Stimulated activated CD4-positive, alpha-beta T cell treated with anti-CD3 and anti-CD28 coated beads, Interleukin-12 subunit alpha, Interleukin-12 subunit beta, amount 100 ng/mL, for 48 hours (primary cell): ENCODE data around the gene CST6.

Experiments used
- DNase-seq, 3 donors: peaks; one replicate each; pipeline ENCODE4 v3.0.0-alpha.2; 2020; ENCODE audit warnings: low read depth in 2 of 3, low spot score in 1 of 3

Gene CST6, protein sequence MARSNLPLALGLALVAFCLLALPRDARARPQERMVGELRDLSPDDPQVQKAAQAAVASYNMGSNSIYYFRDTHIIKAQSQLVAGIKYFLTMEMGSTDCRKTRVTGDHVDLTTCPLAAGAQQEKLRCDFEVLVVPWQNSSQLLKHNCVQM

GRCh38 chr11:66011785-66012303 is at the start of gene CST6:
CST6 (plus strand) TSS chr11:66012008; CDS start chr11:66012045, 37 bp downstream.
- DNase-seq, result no peak

DNA sequence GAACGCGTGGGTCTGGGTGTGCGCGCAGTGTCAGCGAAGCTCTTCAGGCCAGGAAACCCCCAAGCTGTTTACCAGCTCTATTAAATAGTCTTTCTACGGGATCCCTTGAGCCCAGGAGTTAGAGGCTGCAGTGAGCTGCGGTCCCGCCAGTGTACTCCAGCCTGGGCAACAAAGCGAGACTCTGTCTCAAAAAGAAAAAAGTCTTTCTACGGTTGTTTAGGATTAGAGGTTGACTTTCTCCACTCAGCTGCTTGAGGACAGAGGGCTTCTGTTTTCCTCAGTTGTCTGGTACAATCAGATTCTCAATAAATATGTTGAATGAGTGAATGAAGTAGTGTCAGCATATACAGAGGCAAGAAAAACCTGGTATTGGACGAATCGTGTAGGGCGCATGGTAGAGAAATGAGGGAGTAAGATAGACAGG is 49.7 kb upstream of the CST6 start:
- DNase-seq, result no peak

GRCh38 chr11:65964906-65965305 is 46.9 kb upstream of the CST6 start:
- no peak for DNase-seq

- no peak for DNase-seq
Measured at GRCh38 chr11:65965986-65966762, 45.6 kb upstream of the CST6 start.

GRCh38 chr11:65967329-65967934 is 44.4 kb upstream of the CST6 start:
- DNase-seq, result no peak

- DNase-seq, result no peak
Measured at GRCh38 chr11:65968600-65969482, 43.0 kb upstream of the CST6 start.

DNA sequence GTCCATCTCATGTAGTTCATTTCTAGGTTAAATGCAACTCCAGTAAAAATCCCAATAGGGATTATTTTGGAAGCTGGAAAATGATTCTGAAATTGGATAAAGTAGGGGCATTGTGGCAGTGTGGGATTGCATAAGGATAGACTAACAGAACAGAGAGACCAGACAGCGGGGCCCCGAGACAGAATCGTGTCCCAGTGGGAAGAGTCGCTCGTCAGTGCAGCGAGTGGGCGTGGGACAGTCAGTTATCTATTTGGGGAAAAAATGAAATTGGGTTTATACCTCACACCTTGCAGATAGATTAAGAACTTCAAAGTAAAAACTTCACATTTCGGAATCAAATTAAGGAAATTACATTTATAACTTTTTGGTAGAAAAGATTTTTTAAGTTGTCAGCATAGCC is 39.7 kb upstream of the CST6 start:
- no peak for DNase-seq

DNA sequence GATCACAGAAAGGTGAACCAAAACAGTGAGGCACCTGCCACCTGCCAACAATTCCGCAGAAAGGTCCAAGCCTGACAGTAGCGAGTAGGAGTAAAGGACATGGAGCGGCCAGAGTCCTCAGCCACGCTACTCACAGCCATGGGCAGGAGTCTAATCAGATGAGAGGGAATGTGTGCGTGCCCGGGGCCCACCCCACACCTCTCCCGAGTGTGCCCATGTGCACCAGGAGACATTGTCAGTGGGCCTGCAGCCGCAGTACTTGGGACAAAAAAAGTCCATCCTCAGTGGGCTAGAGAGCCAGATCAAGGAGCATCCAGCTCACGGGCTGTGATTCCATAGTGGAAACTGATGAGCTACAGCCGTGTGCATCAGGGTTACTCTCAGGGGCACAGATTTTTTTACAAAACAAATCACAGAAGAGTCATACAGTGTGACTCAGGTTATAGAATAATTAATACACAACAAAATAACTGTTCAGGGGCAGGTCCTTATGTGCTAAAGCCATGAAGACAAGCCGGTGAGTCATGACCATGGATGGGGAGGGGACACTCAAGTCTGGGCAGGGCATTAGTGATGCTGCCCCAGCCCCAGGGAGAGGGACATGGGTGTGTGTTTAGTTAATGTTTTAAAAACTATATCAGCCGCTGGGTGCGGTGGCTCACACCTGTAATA is 38.2 kb upstream of the CST6 start:
- DNase-seq, result no peak

- DNase-seq, result no peak
Measured at GRCh38 chr11:65975771-65976170, 36.0 kb upstream of the CST6 start.

- DNase-seq, result no peak
Measured at GRCh38 chr11:65976216-65977176, 35.3 kb upstream of the CST6 start.

- no peak for DNase-seq
Measured at GRCh38 chr11:65977621-65978390, 34.0 kb upstream of the CST6 start.

DNA sequence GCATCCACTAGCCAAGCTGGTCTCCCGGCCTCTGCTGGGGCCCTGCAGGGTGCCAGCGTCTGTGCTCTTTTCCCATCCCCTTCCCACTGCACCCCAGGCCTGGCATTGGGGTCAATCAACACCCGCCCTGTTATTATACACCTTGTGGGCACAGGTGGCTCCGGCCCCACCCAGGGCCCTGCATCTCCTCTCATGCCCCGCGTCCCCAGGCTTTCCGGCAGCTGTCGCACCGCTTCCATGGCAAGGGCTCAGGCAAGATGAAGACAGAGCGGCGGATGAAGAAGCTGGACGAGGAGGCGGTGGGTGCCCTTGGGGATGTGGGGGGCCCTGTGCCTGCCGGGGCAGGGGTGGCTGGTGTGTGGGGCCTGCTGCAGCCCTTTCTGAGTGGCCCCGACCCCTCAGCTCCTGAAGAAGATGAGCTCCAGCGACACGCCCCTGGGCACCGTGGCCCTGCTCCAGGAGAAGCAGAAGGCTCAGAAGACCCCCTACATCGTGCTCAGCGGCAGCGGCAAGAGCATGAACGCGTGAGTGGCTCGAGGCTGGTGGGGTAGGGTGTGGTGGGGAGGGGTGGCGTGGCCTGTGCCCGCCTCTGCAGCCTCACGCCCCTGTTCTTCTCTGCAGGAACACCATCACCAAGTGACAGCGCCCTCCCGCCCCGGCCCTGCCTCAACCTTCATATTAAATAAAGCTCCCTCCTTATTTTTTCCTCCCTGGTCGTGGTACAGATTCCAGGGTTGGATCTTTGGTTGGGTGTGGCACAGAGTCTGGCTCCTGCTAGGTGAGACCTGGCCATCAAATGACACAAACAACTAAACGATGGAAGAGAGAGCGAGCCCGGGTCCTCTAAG is 33.2 kb upstream of the CST6 start:
- no peak for DNase-seq

GRCh38 chr11:65979261-65979759 is 32.5 kb upstream of the CST6 start:
- no peak for DNase-seq

DNA sequence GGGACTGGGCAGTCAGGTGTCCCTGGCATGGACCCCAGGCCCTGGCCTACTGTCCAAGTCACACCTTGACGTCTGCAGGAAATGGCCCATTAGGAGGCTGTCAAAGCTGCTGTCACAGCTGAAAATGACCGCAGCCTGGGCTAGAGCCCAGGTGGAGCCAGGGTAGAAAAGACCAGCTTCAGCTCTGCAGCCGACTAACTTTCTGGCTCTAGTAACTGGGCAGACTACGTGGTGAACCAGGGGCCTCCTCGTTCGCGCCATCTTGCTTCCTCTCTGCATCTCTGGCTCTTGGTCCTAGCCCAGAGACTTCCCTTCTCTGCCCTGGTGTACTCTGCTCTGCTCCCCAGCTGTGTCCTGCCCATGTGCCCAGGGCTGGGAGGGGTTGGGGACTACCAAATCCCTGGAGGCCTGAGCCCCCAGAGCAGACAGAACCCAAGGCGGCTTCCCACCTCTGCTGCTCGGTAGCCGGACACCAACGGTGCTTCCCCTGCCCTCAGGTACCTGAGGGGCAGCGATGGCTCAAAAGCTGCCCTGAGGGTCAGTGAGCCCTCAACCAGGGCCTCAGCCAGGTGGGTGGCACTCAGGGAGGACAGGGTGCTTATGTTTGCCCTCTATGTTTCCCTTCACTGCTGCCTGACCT is 30.6 kb upstream of the CST6 start:
- DNase-seq, result no peak

- DNase-seq, result no peak
Measured at GRCh38 chr11:65981972-65982823, 29.6 kb upstream of the CST6 start.
